PC-9 (cell line): Measurements from ENCODE around the gene YARS2. TPM values are rescaled to one million over a fixed set of nuclear protein-coding genes. Genes with fewer than 3 reads are reported as not detected.

Source experiments
- BruUV-seq: library from RNA; stranded (reverse); fragments of 400-500 nt; replicated peaks from 2 replicates; lab custom pipeline; 2021; lab: Mats Ljungman, UMichigan
- CTCF ChIA-PET: fragments of 300-600 bp; sonication (Branson Sonifier 250); formaldehyde crosslinking; loops from one replicate; lab custom pipeline; 2022; ENCODE audit warnings: antibody characterized with exemption; lab: Charles Lee
- POLR2A ChIA-PET: fragments of 300-600 bp; sonication (Branson Sonifier 250); formaldehyde crosslinking; loops from one replicate; lab custom pipeline; 2022; ENCODE audit warnings: antibody characterized with exemption; ENCODE audit not compliant: unreplicated experiment; lab: Charles Lee
- DNase-seq, 2 experiments: peaks; one replicate each; pipeline versions ENCODE4 v3.0.0 to v3.0.0-alpha.2; 2015 to 2022; ENCODE audit warnings: mixed read lengths in 1 of 2
- H2AFZ ChIP-seq: fragments of 200-600 bp; sonication (generic); 2 replicates; pipeline ENCODE4 v1.8.1; 2017; ENCODE audit warnings: antibody characterized with exemption
- H3F3A ChIP-seq: fragments of 200-600 bp; sonication (generic); 2 replicates; pipeline ENCODE4 v1.8.1; 2017; ENCODE audit warnings: antibody characterized with exemption, mild to moderate bottlenecking, low read depth; ENCODE audit not compliant: insufficient read depth
- H3K27ac ChIP-seq: fragments of 200-600 bp; sonication (generic); 2 replicates; pipeline ENCODE4 v1.6.1; 2016; ENCODE audit warnings: mixed run types
- H3K27me3 ChIP-seq: fragments of 200-600 bp; sonication (generic); 2 replicates; pipeline ENCODE4 v1.6.1; 2016; ENCODE audit warnings: low read depth, mixed run types; ENCODE audit not compliant: insufficient read depth
- H3K36me3 ChIP-seq: fragments of 200-600 bp; sonication (generic); 2 replicates; pipeline ENCODE4 v1.6.1; 2016; ENCODE audit warnings: low read depth, mixed run types
- H3K4me1 ChIP-seq: fragments of 200-600 bp; sonication (generic); replicated peaks from 2 replicates; pipeline ENCODE4 v1.6.1; 2016; ENCODE audit warnings: mixed run types; ENCODE audit not compliant: insufficient read depth
- H3K4me2 ChIP-seq: fragments of 200-600 bp; sonication (generic); 2 replicates; pipeline ENCODE4 v1.6.1; 2017; ENCODE audit warnings: mixed run types
- H3K4me3 ChIP-seq: fragments of 200-600 bp; sonication (generic); 2 replicates; pipeline ENCODE4 v1.6.1; 2016; ENCODE audit warnings: mixed run types
- H3K79me2 ChIP-seq: fragments of 200-600 bp; sonication (generic); 2 replicates; pipeline ENCODE4 v1.6.1; 2017; ENCODE audit warnings: low read depth, mixed run types
- H3K9me2 ChIP-seq: fragments of 200-600 bp; sonication (generic); 2 replicates; pipeline ENCODE4 v1.8.1; 2017; ENCODE audit warnings: mild to moderate bottlenecking; ENCODE audit not compliant: insufficient read depth
- H3K9me3 ChIP-seq: fragments of 200-600 bp; sonication (generic); 2 replicates; pipeline ENCODE4 v1.8.1; 2016; ENCODE audit warnings: low read depth; ENCODE audit not compliant: insufficient read depth
- H4K20me1 ChIP-seq: fragments of 200-600 bp; sonication (generic); 2 replicates; pipeline ENCODE4 v1.8.1; 2017; ENCODE audit not compliant: insufficient read depth
- EZH2 ChIP-seq: fragments of 200-600 bp; sonication (generic); IDR thresholded peaks from 2 replicates; pipeline ENCODE4 v1.8.0; 2017; ENCODE audit warnings: antibody characterized with exemption, low read depth
- intact Hi-C: fragments of 100-400 bp; cut with micrococcal nuclease; formaldehyde crosslinking; loops from one replicate; pipeline ENCODE4 v1.10.0; 2022; ENCODE audit not compliant: unreplicated experiment
- total RNA-seq: library from RNA; stranded (reverse); gene quantifications from 2 replicates; pipeline ENCODE4 v1.2.3, GENCODE V29; 2021
- TF ChIP-seq, protein P1 (sequence below): fragments of 200-600 bp; sonication (generic); conservative IDR thresholded peaks from 2 replicates; pipeline ENCODE4 v1.6.1; 2017; ENCODE audit warnings: mixed run types, antibody characterized with exemption, mild to moderate bottlenecking, moderate library complexity

The YARS2 gene
- total RNA-seq, 1 experiment from 2014 or later = 36.6 TPM

DNA sequence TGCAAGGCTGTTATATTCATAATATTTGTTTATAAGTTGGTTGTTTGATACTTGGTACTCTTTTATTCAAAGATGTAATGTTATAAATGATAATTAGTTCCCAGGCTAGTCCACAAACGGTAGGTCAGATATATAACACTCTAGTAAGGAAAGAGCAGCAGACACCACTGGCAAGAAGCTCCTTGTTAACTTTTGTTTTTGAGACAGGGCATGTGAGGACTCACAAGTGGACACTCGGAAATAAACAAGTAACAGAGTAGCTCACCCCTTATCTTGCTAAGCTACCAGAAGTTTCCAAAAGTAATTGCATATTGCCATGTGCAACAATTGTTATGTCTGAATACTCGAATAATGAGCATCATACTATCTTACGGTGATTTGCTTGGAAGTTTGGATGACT is 38.6 kb upstream of the YARS2 start:
- no peak overlapping the region for H3K4me3 ChIP-seq
- H3K27me3 ChIP-seq = no peaks in the 10 kb centered on the region
- BruUV-seq = no TSS peak
- DNase-seq = no peak
- H3K79me2 ChIP-seq = no peaks in the 10 kb centered on the region
- no peak overlapping the region for H3K4me2 ChIP-seq
- no peak for TF ChIP-seq EZH2
- TF ChIP-seq, protein P1, sequence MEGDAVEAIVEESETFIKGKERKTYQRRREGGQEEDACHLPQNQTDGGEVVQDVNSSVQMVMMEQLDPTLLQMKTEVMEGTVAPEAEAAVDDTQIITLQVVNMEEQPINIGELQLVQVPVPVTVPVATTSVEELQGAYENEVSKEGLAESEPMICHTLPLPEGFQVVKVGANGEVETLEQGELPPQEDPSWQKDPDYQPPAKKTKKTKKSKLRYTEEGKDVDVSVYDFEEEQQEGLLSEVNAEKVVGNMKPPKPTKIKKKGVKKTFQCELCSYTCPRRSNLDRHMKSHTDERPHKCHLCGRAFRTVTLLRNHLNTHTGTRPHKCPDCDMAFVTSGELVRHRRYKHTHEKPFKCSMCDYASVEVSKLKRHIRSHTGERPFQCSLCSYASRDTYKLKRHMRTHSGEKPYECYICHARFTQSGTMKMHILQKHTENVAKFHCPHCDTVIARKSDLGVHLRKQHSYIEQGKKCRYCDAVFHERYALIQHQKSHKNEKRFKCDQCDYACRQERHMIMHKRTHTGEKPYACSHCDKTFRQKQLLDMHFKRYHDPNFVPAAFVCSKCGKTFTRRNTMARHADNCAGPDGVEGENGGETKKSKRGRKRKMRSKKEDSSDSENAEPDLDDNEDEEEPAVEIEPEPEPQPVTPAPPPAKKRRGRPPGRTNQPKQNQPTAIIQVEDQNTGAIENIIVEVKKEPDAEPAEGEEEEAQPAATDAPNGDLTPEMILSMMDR = no peak
- CTCF ChIA-PET = no interaction called here
- no peak overlapping the region for H3K27ac ChIP-seq
- POLR2A ChIA-PET = no interaction called here
- H4K20me1 ChIP-seq = no peaks in the 10 kb centered on the region
- peaks cover 24% of the 10 kb centered on the region for H3K36me3 ChIP-seq
- H3K9me2 ChIP-seq = no peaks in the 10 kb centered on the region
- peaks cover 4% of the 10 kb centered on the region; the same call in 1 of the 2 replicates for H3F3A ChIP-seq
- no peaks in the 10 kb centered on the region for H3K9me3 ChIP-seq
- intact Hi-C loops = no loop called here
- no peak overlapping the region for H2AFZ ChIP-seq
- no peaks in the 10 kb centered on the region for H3K4me1 ChIP-seq

DNA sequence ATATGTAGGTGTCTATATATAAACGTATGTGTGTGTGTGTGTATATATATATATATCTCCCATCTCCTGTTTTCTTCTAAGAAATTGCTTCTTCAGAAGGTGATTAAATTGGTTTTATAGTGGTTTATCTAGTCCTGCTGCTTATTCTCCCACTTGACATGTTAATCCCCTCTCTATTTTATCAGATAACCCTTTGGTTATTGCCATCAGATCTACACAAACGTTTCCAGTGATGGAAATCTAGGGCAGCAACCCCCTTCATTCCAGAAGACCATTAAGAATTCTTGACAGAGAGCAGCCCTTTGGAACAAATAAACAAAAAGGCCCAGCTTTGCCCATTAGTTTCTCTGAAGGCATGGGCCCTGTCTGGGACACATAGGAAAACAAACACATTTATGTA is 34.2 kb upstream of the YARS2 start:
- intact Hi-C loops = no loop called here
- H3K36me3 ChIP-seq = peaks cover 19% of the 10 kb centered on the region; the same call in 1 of the 2 replicates
- TF ChIP-seq EZH2 = no peak
- TF ChIP-seq, protein P1 = no peak
- H3K27me3 ChIP-seq = no peaks in the 10 kb centered on the region
- ChIA-PET CTCF (no interaction called here), POLR2A (no interaction called here)
- H3K9me3 ChIP-seq = no peaks in the 10 kb centered on the region
- no peak overlapping the region for H3K4me2 ChIP-seq
- no peaks in the 10 kb centered on the region for H3K4me1 ChIP-seq
- no peaks in the 10 kb centered on the region for H3K79me2 ChIP-seq
- no TSS peak for BruUV-seq
- no peak overlapping the region for H3K27ac ChIP-seq
- no peaks in the 10 kb centered on the region for H4K20me1 ChIP-seq
- H2AFZ ChIP-seq = no peak overlapping the region
- H3F3A ChIP-seq = peaks cover 4% of the 10 kb centered on the region; the same call in 1 of the 2 replicates
- no peak for DNase-seq
- H3K4me3 ChIP-seq = no peak overlapping the region
- H3K9me2 ChIP-seq = no peaks in the 10 kb centered on the region

DNA sequence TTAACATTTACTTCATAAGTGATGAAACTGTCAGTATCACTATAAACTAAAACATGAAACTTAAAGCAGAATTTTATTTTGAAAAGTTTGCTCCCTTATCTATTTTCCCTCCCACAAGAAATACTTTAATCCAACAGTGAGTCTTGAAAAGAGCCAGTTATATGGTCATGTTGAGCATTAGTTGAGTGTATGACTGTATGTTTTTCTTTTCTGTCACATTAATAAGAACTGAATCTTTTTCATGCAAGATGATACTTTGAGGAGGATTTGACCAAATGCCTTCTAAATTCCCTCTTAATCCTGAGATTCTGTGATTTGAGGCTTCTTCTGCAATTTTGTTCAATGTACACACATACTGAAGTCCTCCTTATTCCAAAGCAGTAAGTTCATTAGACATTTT is 33.7 kb upstream of the YARS2 start:
- Histone ChIP-seq H3K27me3 (no peaks in the 10 kb centered on the region), H3K9me3 (no peaks in the 10 kb centered on the region), H3K36me3 (peaks cover 19% of the 10 kb centered on the region; the same call in 1 of the 2 replicates), H3K27ac (no peak overlapping the region), H3F3A (peaks cover 4% of the 10 kb centered on the region; the same call in 1 of the 2 replicates), H2AFZ (no peak overlapping the region), H3K4me3 (no peak overlapping the region), H3K79me2 (no peaks in the 10 kb centered on the region), H3K4me1 (no peaks in the 10 kb centered on the region), H3K4me2 (no peak overlapping the region), H4K20me1 (no peaks in the 10 kb centered on the region), H3K9me2 (no peaks in the 10 kb centered on the region)
- ChIA-PET CTCF (no interaction called here), POLR2A (no interaction called here)
- no peak for DNase-seq
- no peak for TF ChIP-seq EZH2
- TF ChIP-seq, protein P1 = no peak
- no TSS peak for BruUV-seq
- intact Hi-C loops = no loop called here
